ENCODE data around the gene BMAL1. TPM values are rescaled to one million over a fixed set of nuclear protein-coding genes. Genes with fewer than 3 reads are reported as not detected.

BMAL1 gene
- total RNA-seq, 1 experiment from 2014 or later = not detected

GRCh38 chr11:13321431-13321830 lies 43.8 kb downstream of the BMAL1 start:
- no peaks in the 10 kb centered on the region for H3K9me3 ChIP-seq (ENCODE audit: low read length)
- DNase-seq = no peak
- no peak overlapping the region for H3K9ac ChIP-seq (ENCODE audit: low read length)
- H3K27ac ChIP-seq (ENCODE audit: low read length) = no peak overlapping the region
- no peak overlapping the region for H2AFZ ChIP-seq (ENCODE audit: low read length)
- H3K4me2 ChIP-seq (ENCODE audit: low read depth, low read length, poor library complexity, severe bottlenecking) = no peak overlapping the region
- H3K4me1 ChIP-seq (ENCODE audit: low read length) = no peaks in the 10 kb centered on the region
- no peaks in the 10 kb centered on the region for H3K27me3 ChIP-seq (ENCODE audit: low read length)
- H3K79me2 ChIP-seq (ENCODE audit: low read length) = no peaks in the 10 kb centered on the region
- H4K20me1 ChIP-seq (ENCODE audit: insufficient read depth, low read depth, low read length) = no peaks in the 10 kb centered on the region
- no peaks in the 10 kb centered on the region for H3K9me2 ChIP-seq (replicated peaks; ENCODE audit: insufficient read depth, low read length)
- no peaks in the 10 kb centered on the region for H3K36me3 ChIP-seq (ENCODE audit: insufficient read depth, low read length)
- no peak overlapping the region for H3K4me3 ChIP-seq (ENCODE audit: low read length)

- no peaks in the 10 kb centered on the region for H3K9me3 ChIP-seq (ENCODE audit: low read length)
- H2AFZ ChIP-seq (ENCODE audit: low read length) = no peak overlapping the region
- no peak for DNase-seq
- H4K20me1 ChIP-seq (ENCODE audit: insufficient read depth, low read depth, low read length) = no peaks in the 10 kb centered on the region
- no peaks in the 10 kb centered on the region for H3K27me3 ChIP-seq (ENCODE audit: low read length)
- H3K4me1 ChIP-seq (ENCODE audit: low read length) = no peaks in the 10 kb centered on the region
- no peaks in the 10 kb centered on the region for H3K79me2 ChIP-seq (ENCODE audit: low read length)
- no peak overlapping the region for H3K4me2 ChIP-seq (ENCODE audit: low read depth, low read length, poor library complexity, severe bottlenecking)
- H3K4me3 ChIP-seq (ENCODE audit: low read length) = no peak overlapping the region
- no peak overlapping the region for H3K9ac ChIP-seq (ENCODE audit: low read length)
- no peaks in the 10 kb centered on the region for H3K9me2 ChIP-seq (replicated peaks; ENCODE audit: insufficient read depth, low read length)
- H3K36me3 ChIP-seq (ENCODE audit: insufficient read depth, low read length) = no peaks in the 10 kb centered on the region
- H3K27ac ChIP-seq (ENCODE audit: low read length) = no peak overlapping the region
Observed at GRCh38 chr11:13324141-13324540, 46.6 kb downstream of the BMAL1 start.

- Histone ChIP-seq H4K20me1 (ENCODE audit: insufficient read depth, low read depth, low read length) (no peaks in the 10 kb centered on the region), H3K4me2 (ENCODE audit: low read depth, low read length, poor library complexity, severe bottlenecking) (no peak overlapping the region)
Observed at GRCh38 chr11:13324709-13325108, 47.1 kb downstream of the BMAL1 start.

GRCh38 chr11:13327421-13327820 lies 49.8 kb downstream of the BMAL1 start:
- Histone ChIP-seq H3K4me3 (ENCODE audit: low read length) (no peak overlapping the region), H3K36me3 (ENCODE audit: insufficient read depth, low read length) (no peaks in the 10 kb centered on the region), H3K9me2 (replicated peaks; ENCODE audit: insufficient read depth, low read length) (no peaks in the 10 kb centered on the region), H2AFZ (ENCODE audit: low read length) (no peak overlapping the region), H4K20me1 (ENCODE audit: insufficient read depth, low read depth, low read length) (no peaks in the 10 kb centered on the region), H3K4me2 (ENCODE audit: low read depth, low read length, poor library complexity, severe bottlenecking) (no peak overlapping the region), H3K27ac (ENCODE audit: low read length) (no peak overlapping the region), H3K79me2 (ENCODE audit: low read length) (no peaks in the 10 kb centered on the region), H3K27me3 (ENCODE audit: low read length) (no peaks in the 10 kb centered on the region), H3K4me1 (ENCODE audit: low read length) (no peaks in the 10 kb centered on the region), H3K9ac (ENCODE audit: low read length) (no peak overlapping the region), H3K9me3 (ENCODE audit: low read length) (no peaks in the 10 kb centered on the region)
- no peak for DNase-seq

More at GRCh38 chr11:13324709-13325108, 47.1 kb downstream of the BMAL1 start:
- Histone ChIP-seq H3K9me3 (ENCODE audit: low read length) (no peaks in the 10 kb centered on the region), H3K9ac (ENCODE audit: low read length) (no peak overlapping the region), H2AFZ (ENCODE audit: low read length) (no peak overlapping the region), H3K4me3 (ENCODE audit: low read length) (no peak overlapping the region), H3K27ac (ENCODE audit: low read length) (no peak overlapping the region), H3K9me2 (replicated peaks; ENCODE audit: insufficient read depth, low read length) (no peaks in the 10 kb centered on the region), H3K4me1 (ENCODE audit: low read length) (no peaks in the 10 kb centered on the region), H3K36me3 (ENCODE audit: insufficient read depth, low read length) (no peaks in the 10 kb centered on the region), H3K79me2 (ENCODE audit: low read length) (no peaks in the 10 kb centered on the region), H3K27me3 (ENCODE audit: low read length) (no peaks in the 10 kb centered on the region)
- no peak for DNase-seq

DNA sequence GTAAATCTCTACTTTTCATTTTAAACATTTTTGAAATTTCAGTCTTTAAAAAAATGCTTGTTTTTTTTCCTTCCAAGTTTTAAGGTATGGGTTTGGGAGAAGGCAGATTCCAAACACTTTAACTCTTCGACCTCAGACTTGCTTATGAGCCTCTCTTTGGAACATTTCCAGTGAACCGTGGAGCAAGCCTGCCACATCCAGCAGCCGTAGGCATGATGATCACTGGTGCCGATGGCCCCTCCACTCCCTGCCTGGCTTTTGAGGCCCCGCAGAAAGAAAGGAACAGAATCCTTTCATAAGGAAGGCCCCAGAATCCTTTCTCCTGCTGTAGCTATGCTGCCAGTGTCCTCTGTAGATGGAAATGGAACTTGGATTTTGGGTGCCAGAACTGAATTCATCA lies 50.7 kb downstream of the BMAL1 start:
- Histone ChIP-seq H3K9me2 (replicated peaks; ENCODE audit: insufficient read depth, low read length) (no peaks in the 10 kb centered on the region), H3K4me2 (ENCODE audit: low read depth, low read length, poor library complexity, severe bottlenecking) (no peak overlapping the region), H4K20me1 (ENCODE audit: insufficient read depth, low read depth, low read length) (no peaks in the 10 kb centered on the region), H3K27ac (ENCODE audit: low read length) (no peak overlapping the region), H3K27me3 (ENCODE audit: low read length) (no peaks in the 10 kb centered on the region), H3K36me3 (ENCODE audit: insufficient read depth, low read length) (no peaks in the 10 kb centered on the region), H3K4me1 (ENCODE audit: low read length) (no peaks in the 10 kb centered on the region), H2AFZ (ENCODE audit: low read length) (no peak overlapping the region), H3K79me2 (ENCODE audit: low read length) (no peaks in the 10 kb centered on the region), H3K9me3 (ENCODE audit: low read length) (no peaks in the 10 kb centered on the region), H3K4me3 (ENCODE audit: low read length) (no peak overlapping the region), H3K9ac (ENCODE audit: low read length) (no peak overlapping the region)
- no peak for DNase-seq

GRCh38 chr11:13329670-13330356 lies 52.2 kb downstream of the BMAL1 start:
- no peak for DNase-seq
- Histone ChIP-seq H3K27me3 (ENCODE audit: low read length) (no peaks in the 10 kb centered on the region), H3K36me3 (ENCODE audit: insufficient read depth, low read length) (no peaks in the 10 kb centered on the region), H3K4me3 (ENCODE audit: low read length) (no peak overlapping the region), H3K9me2 (replicated peaks; ENCODE audit: insufficient read depth, low read length) (no peaks in the 10 kb centered on the region), H3K4me2 (ENCODE audit: low read depth, low read length, poor library complexity, severe bottlenecking) (no peak overlapping the region), H3K27ac (ENCODE audit: low read length) (no peak overlapping the region), H3K79me2 (ENCODE audit: low read length) (no peaks in the 10 kb centered on the region), H3K9me3 (ENCODE audit: low read length) (no peaks in the 10 kb centered on the region), H3K9ac (ENCODE audit: low read length) (no peak overlapping the region), H3K4me1 (ENCODE audit: low read length) (no peaks in the 10 kb centered on the region), H4K20me1 (ENCODE audit: insufficient read depth, low read depth, low read length) (no peaks in the 10 kb centered on the region), H2AFZ (ENCODE audit: low read length) (no peak overlapping the region)

- DNase-seq = no peak
- H3K9me3 ChIP-seq (ENCODE audit: low read length) = no peaks in the 10 kb centered on the region
- no peak overlapping the region for H3K9ac ChIP-seq (ENCODE audit: low read length)
- no peak overlapping the region for H2AFZ ChIP-seq (ENCODE audit: low read length)
- H3K4me1 ChIP-seq (ENCODE audit: low read length) = no peaks in the 10 kb centered on the region
- no peak overlapping the region for H3K4me2 ChIP-seq (ENCODE audit: low read depth, low read length, poor library complexity, severe bottlenecking)
- no peaks in the 10 kb centered on the region for H3K9me2 ChIP-seq (replicated peaks; ENCODE audit: insufficient read depth, low read length)
- H3K4me3 ChIP-seq (ENCODE audit: low read length) = no peak overlapping the region
- no peak overlapping the region for H3K27ac ChIP-seq (ENCODE audit: low read length)
- H4K20me1 ChIP-seq (ENCODE audit: insufficient read depth, low read depth, low read length) = no peaks in the 10 kb centered on the region
- no peaks in the 10 kb centered on the region for H3K27me3 ChIP-seq (ENCODE audit: low read length)
- no peaks in the 10 kb centered on the region for H3K79me2 ChIP-seq (ENCODE audit: low read length)
- no peaks in the 10 kb centered on the region for H3K36me3 ChIP-seq (ENCODE audit: insufficient read depth, low read length)
Observed at GRCh38 chr11:13332124-13332523, 54.5 kb downstream of the BMAL1 start.

GRCh38 chr11:13333456-13333957 lies 55.9 kb downstream of the BMAL1 start:
- no peak overlapping the region for H3K27ac ChIP-seq (ENCODE audit: low read length)
- no peaks in the 10 kb centered on the region for H3K27me3 ChIP-seq (ENCODE audit: low read length)
- H3K4me1 ChIP-seq (ENCODE audit: low read length) = no peaks in the 10 kb centered on the region
- H3K9me2 ChIP-seq (replicated peaks; ENCODE audit: insufficient read depth, low read length) = no peaks in the 10 kb centered on the region
- H3K36me3 ChIP-seq (ENCODE audit: insufficient read depth, low read length) = no peaks in the 10 kb centered on the region
- no peak overlapping the region for H3K9ac ChIP-seq (ENCODE audit: low read length)
- no peaks in the 10 kb centered on the region for H3K79me2 ChIP-seq (ENCODE audit: low read length)
- H3K4me2 ChIP-seq (ENCODE audit: low read depth, low read length, poor library complexity, severe bottlenecking) = no peak overlapping the region
- H2AFZ ChIP-seq (ENCODE audit: low read length) = no peak overlapping the region
- no peaks in the 10 kb centered on the region for H3K9me3 ChIP-seq (ENCODE audit: low read length)
- DNase-seq = no peak
- no peak overlapping the region for H3K4me3 ChIP-seq (ENCODE audit: low read length)
- H4K20me1 ChIP-seq (ENCODE audit: insufficient read depth, low read depth, low read length) = no peaks in the 10 kb centered on the region

Measured in Karpas-422 (cell line).